SK-N-MC (cell line): ENCODE measurements around the gene NIPAL4.

ENCODE experiments used
- DNase-seq: peaks from one replicate; pipeline ENCODE4 v3.0.0-alpha.2; 2011; ENCODE audit warnings: low read depth, low spot score
- H3K27ac ChIP-seq: fragments of 200-600 bp; sonication (generic); 2 replicates; pipeline ENCODE4 v1.5.1; 2016; ENCODE audit warnings: mixed run types
- H3K36me3 ChIP-seq: fragments of 200-600 bp; sonication (generic); 2 replicates; pipeline ENCODE4 v1.6.1; 2017; ENCODE audit warnings: antibody characterized with exemption, low read length, mixed read lengths; ENCODE audit not compliant: insufficient read depth
- H3K4me3 ChIP-seq: fragments of 200-600 bp; sonication (generic); 2 replicates; pipeline ENCODE4 v1.5.1; 2016
- H3K9ac ChIP-seq: fragments of 200-600 bp; sonication (generic); 2 replicates; pipeline ENCODE4 v1.8.0; 2017; ENCODE audit warnings: mixed run types, mixed read lengths; ENCODE audit not compliant: insufficient read length
- H3K9me3 ChIP-seq: fragments of 200-600 bp; sonication (generic); 2 replicates; pipeline ENCODE4 v1.6.1; 2017; ENCODE audit warnings: low read depth, mild to moderate bottlenecking, antibody characterized with exemption, low read length, moderate library complexity, mixed read lengths
- EZH2 ChIP-seq: fragments of 200-600 bp; sonication (generic); IDR thresholded peaks from one replicate; pipeline ENCODE4 v1.6.1; 2017; ENCODE audit warnings: antibody characterized with exemption
- FOXP2 ChIP-seq: optimal IDR thresholded peaks from 2 replicates; pipeline ENCODE3; 2011; ENCODE audit warnings: mild to moderate bottlenecking, moderate library complexity; ENCODE audit not compliant: insufficient read depth; ENCODE audit errors: extremely low read length, control extremely low read depth
- POLR2AphosphoS5 ChIP-seq: IDR thresholded peaks from 2 replicates; pipeline ENCODE4 v1.6.1; 2012; ENCODE audit warnings: mild to moderate bottlenecking, low read depth, low read length, borderline replicate concordance

NIPAL4 gene

DNA sequence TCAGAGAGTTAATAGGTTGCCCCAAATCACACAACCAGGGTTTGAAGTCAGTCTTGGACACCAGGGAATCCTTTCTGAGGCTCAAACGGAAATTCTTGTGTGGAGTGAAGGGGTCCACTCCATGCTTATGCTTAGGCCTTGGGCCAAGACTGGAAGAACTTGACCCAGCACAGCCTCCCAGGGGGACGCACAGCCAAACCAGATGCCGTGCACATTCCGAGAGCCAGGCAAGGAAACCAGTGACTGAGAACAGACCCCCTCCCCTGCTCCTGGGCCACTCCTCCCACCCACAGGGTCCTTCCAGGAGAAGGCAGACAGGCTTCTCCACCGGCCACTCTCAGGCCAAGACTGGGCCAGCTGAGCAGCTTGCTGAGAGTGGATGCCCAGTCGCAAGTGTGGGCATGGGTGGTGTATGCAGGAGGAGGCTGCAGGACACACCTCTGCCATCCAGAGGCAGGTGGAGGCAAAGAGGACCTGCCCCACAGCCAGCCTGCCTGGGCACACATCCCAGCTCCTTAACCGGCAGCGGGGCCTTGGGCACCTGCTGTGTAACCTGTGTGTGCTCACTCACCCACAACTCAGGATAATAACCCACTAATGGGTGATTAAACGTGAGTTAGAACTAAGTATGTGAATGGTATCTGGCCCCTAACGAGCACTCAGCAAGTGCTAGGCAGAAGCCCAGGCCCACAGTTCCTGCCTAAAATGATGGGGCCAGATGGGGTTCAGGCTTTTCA, 38.0 kb downstream of the NIPAL4 start:
- H3K9me3 ChIP-seq, result no peaks in the 10 kb centered on the region

DNA sequence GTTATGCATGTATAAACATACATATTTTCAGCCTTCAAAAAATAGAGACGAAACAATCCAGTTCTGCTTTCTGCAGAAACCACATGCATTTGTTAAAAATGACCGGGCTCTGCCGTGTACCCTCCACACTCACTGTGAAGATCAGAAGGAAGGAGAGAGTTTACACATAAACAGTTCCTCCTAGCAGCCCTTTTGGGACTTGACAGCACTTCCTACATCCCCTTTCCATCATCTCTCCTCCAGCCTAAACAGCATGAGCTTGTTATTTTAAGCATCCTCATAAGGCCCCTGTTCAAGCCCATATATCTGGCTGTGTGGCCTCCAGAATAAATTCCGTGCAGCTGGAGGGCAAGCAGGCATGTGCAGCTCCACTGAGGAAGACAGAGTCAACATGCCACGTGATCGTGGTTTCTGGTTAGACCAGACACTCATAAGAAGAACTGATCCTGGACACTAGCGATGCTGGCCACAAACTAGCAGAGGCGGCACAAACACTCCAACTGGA, 42.2 kb downstream of the NIPAL4 start:
- Histone ChIP-seq H3K36me3 (no peaks in the 10 kb centered on the region), H3K4me3 (no peak overlapping the region), H3K27ac (no peak overlapping the region), H3K9ac (no peak overlapping the region), H3K9me3 (no peaks in the 10 kb centered on the region)
- no peak for TF ChIP-seq EZH2
- no peak for TF ChIP-seq POLR2AphosphoS5
- no peak for TF ChIP-seq FOXP2
- no peak for DNase-seq

More for the DNA sequence above, 38.0 kb downstream of the NIPAL4 start:
- TF ChIP-seq FOXP2 (no peak), EZH2 (no peak), POLR2AphosphoS5 (no peak)
- H3K27ac ChIP-seq, result no peak overlapping the region
- H3K4me3 ChIP-seq, result no peak overlapping the region
- no peak for DNase-seq
- no peak overlapping the region for H3K9ac ChIP-seq
- no peaks in the 10 kb centered on the region for H3K36me3 ChIP-seq

DNA sequence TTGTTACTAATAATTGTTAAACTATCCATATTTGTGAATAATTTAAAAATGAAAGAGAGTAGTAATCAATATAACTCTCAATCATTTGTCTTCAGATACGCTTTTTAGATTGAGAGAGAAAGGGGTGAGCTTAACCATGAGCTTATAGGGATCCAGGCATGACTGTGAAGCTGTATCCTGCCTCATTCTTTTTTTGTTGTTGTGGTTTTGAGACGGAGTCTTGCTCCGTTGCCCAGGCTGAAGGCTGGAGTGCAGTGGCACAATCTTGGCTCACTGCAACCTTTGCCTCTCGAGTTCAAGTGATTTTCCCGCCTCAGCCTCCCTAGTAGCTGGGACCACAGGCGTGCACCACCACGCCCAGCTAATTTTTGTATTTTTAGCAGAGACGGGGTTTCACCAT, 44.0 kb downstream of the NIPAL4 start:
- no peak overlapping the region for H3K9ac ChIP-seq
- H3K36me3 ChIP-seq, result no peaks in the 10 kb centered on the region
- H3K4me3 ChIP-seq, result no peak overlapping the region
- no peaks in the 10 kb centered on the region for H3K9me3 ChIP-seq
- no peak overlapping the region for H3K27ac ChIP-seq
- DNase-seq, result no peak
- TF ChIP-seq FOXP2 (no peak), EZH2 (no peak), POLR2AphosphoS5 (no peak)

DNA sequence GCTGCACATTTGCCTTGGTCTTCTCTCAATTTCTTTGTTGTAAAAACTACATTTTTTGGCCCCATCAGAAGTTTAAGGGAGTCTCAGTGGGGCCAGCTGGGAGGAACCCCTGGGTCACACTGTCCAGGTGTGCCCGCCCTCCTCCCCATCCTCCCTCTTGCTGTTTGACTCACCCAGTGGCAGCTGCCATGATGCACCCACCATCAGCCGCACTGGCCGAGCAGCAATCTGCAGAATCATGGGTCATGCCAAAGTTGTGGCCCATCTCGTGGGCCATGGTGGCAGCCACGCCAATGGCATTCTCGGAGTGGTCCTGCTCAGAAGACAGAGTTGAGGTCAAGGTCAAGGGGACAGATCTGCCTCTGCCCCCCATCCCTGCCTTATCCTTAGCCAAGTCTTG, 45.5 kb downstream of the NIPAL4 start:
- no peaks in the 10 kb centered on the region for H3K9me3 ChIP-seq
- no peak for DNase-seq
- no peak overlapping the region for H3K27ac ChIP-seq
- H3K36me3 ChIP-seq, result no peaks in the 10 kb centered on the region
- H3K9ac ChIP-seq, result no peak overlapping the region
- H3K4me3 ChIP-seq, result no peak overlapping the region
- no peak for TF ChIP-seq POLR2AphosphoS5
- TF ChIP-seq EZH2, result no peak
- TF ChIP-seq FOXP2, result no peak

DNA sequence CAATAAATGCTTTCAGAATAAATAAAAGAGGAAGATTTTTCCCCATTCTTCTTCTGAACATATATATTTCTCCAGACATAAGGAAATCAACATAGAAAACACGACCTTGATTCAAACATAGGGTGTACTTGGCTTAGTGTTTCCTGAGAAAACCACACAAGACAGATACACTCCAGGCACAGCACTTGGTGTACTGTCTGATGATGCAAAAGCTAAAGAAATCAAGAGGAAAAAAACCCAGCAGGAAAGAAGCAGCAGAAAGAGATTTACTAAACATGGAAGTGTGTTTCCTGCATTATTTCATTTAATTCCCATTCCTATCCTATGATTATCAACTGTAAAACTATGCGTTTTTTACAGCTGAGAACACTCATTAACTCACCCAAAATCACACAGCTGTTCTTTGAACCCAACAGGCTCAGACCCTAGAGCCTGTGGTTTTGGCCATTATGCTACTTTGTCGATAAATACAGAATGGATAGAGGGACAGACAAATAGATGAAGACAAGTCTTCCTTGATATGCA, 46.1 kb downstream of the NIPAL4 start:
- Histone ChIP-seq H3K4me3 (no peak overlapping the region), H3K36me3 (no peaks in the 10 kb centered on the region), H3K9me3 (no peaks in the 10 kb centered on the region), H3K9ac (no peak overlapping the region), H3K27ac (no peak overlapping the region)
- no peak for DNase-seq
- no peak for TF ChIP-seq EZH2
- TF ChIP-seq FOXP2, result no peak
- TF ChIP-seq POLR2AphosphoS5, result no peak

DNA sequence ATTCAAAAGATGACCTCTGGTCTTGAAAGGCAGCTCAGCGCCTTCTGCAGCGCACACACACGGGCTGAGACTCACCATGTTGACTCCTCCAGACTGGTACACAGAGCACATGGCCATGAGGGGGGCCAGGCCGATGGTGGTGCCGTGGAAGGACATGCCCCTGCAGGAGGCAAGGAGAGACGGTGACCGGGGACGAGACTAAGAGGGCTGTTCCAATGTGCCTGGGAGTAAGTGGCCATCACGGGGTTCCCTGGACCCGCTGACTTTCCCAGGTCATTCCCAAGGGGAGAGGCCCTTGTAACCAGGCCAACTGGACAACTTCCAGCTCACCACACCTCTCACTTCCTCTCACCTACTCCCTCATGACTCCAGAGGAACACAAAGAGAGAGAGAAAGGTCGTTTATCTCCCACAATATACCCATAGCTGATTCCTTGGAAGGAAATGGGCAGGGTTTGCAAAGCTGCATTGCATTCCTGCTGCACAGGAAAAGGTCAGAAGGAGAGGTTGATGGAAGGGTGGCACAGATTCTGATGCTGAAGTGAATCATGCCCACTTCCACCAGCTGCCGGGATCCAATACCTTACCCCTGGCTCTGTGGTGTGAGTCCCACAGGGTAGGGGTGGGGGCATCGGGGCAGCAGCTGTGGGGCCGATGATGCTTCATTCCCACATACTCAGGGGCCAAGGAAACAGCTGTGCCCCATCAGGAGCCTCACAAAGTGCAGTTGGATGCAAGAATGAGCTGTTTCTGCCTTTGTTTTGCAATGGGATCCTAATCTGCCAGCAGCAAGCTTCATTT, 47.2 kb downstream of the NIPAL4 start:
- no peak for DNase-seq
- no peak overlapping the region for H3K27ac ChIP-seq
- no peaks in the 10 kb centered on the region for H3K36me3 ChIP-seq
- H3K9ac ChIP-seq, result no peak overlapping the region
- H3K4me3 ChIP-seq, result no peak overlapping the region
- no peaks in the 10 kb centered on the region for H3K9me3 ChIP-seq
- TF ChIP-seq EZH2 (no peak), FOXP2 (no peak), POLR2AphosphoS5 (no peak)

DNA sequence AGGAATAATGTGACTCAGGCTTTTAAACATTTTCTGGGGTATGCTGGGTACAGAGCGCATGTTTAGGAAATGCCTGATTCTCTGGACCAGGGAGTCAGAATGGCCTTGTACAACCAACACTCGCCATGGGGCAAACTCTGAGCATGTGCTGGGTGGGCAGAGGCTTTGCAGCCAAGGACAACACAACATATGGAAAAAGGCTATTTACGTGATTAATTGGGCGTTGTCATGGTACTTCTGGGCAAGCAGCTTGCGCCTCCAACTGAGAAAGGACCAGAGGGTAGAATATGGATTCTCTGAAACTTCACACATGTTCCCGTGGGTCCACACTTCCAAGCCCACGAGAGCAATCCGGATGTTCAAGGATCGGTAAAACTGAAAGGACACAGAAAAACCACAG, 49.1 kb downstream of the NIPAL4 start:
- TF ChIP-seq POLR2AphosphoS5 (no peak), FOXP2 (no peak), EZH2 (no peak)
- Histone ChIP-seq H3K9ac (no peak overlapping the region), H3K36me3 (no peaks in the 10 kb centered on the region), H3K4me3 (no peak overlapping the region), H3K9me3 (no peaks in the 10 kb centered on the region), H3K27ac (no peak overlapping the region)
- no peak for DNase-seq

DNA sequence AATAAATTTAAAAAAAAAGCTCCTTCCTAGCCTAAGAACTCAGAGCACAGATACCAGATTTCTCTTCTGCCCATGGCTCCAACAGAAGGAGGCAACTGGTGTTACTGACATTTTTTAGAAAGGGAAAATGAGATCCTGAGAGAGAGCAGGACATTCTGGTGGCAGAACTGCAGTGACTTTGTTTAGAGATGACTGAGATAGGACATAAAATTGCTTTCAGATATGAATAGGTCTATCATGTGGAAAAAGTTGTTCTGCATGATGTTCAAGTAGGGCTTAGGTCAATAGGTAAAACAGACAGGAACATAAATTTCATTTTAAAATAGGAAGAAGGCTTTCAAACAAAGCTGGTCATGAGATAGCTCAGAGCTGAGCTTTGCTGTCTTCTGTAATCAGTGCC, 49.6 kb downstream of the NIPAL4 start:
- Histone ChIP-seq H3K36me3 (no peaks in the 10 kb centered on the region), H3K9me3 (no peaks in the 10 kb centered on the region), H3K4me3 (no peak overlapping the region), H3K9ac (no peak overlapping the region), H3K27ac (no peak overlapping the region)
- no peak for DNase-seq
- TF ChIP-seq POLR2AphosphoS5 (no peak), EZH2 (no peak), FOXP2 (no peak)
